ENCODE results near the gene LRPAP1. TPM values are rescaled to one million over a fixed set of nuclear protein-coding genes. Genes with fewer than 3 reads are reported as not detected.

LRPAP1 gene
- total RNA-seq, 2 experiments from 2014 or later: 54.6 to 55.9 TPM

GRCh38 chr4:3489451-3489962 lies 42.7 kb downstream of the LRPAP1 start:
- Mint-ChIP-seq H3K4me3 (no peak overlapping the region), H3K27ac (no peak overlapping the region), H3K9me3 (no peaks in the 10 kb centered on the region), H3K27me3 (peaks cover 22% of the 10 kb centered on the region), H3K36me3 (no peaks in the 10 kb centered on the region), H3K4me1 (ENCODE audit: low read depth) (peaks cover 2% of the 10 kb centered on the region)
- DNase-seq: peak; percentile 31
- intact Hi-C loops (cut with micrococcal nuclease): no loop called here
- CTCF ChIA-PET: no interaction called here
- POLR2A ChIA-PET: no interaction called here

GRCh38 chr4:3488820-3489219 lies 43.4 kb downstream of the LRPAP1 start:
- DNase-seq: no peak
- CTCF ChIA-PET: no interaction called here
- peaks cover 2% of the 10 kb centered on the region for H3K4me1 Mint-ChIP-seq (ENCODE audit: low read depth)
- H3K36me3 Mint-ChIP-seq: no peaks in the 10 kb centered on the region
- peaks cover 22% of the 10 kb centered on the region for H3K27me3 Mint-ChIP-seq
- H3K4me3 Mint-ChIP-seq: no peak overlapping the region
- POLR2A ChIA-PET: no interaction called here
- intact Hi-C loops (cut with micrococcal nuclease): no loop called here
- H3K9me3 Mint-ChIP-seq: no peaks in the 10 kb centered on the region
- H3K27ac Mint-ChIP-seq: no peak overlapping the region

- Mint-ChIP-seq H3K9me3 (no peaks in the 10 kb centered on the region), H3K36me3 (no peaks in the 10 kb centered on the region), H3K4me1 (ENCODE audit: low read depth) (peaks cover 2% of the 10 kb centered on the region), H3K4me3 (no peak overlapping the region), H3K27ac (no peak overlapping the region), H3K27me3 (peaks cover 22% of the 10 kb centered on the region)
- no peak for DNase-seq
- POLR2A ChIA-PET: interaction anchor here (0.6 kb wide), 1 partner anchor 599 kb away, joined by 3 read pairs; no protein-coding TSS in a partner anchor
- intact Hi-C loops (cut with micrococcal nuclease): no loop called here
- CTCF ChIA-PET: interaction anchor here (0.6 kb wide), 1 partner anchor 1065 kb away, joined by 3 read pairs; no protein-coding TSS in a partner anchor
Observed at GRCh38 chr4:3487861-3488260, 44.4 kb downstream of the LRPAP1 start.

- intact Hi-C loops (cut with micrococcal nuclease): no loop called here
- CTCF ChIA-PET: no interaction called here
- H3K27ac Mint-ChIP-seq: no peak overlapping the region
- no peak overlapping the region for H3K4me3 Mint-ChIP-seq
- DNase-seq: no peak
- H3K9me3 Mint-ChIP-seq: no peaks in the 10 kb centered on the region
- POLR2A ChIA-PET: no interaction called here
- no peaks in the 10 kb centered on the region for H3K36me3 Mint-ChIP-seq
- peaks cover 18% of the 10 kb centered on the region for H3K27me3 Mint-ChIP-seq
- peaks cover 2% of the 10 kb centered on the region for H3K4me1 Mint-ChIP-seq (ENCODE audit: low read depth)
Observed at GRCh38 chr4:3486541-3487540, 45.4 kb downstream of the LRPAP1 start.

GRCh38 chr4:3485886-3486540 lies 46.2 kb downstream of the LRPAP1 start:
- Mint-ChIP-seq H3K9me3 (no peaks in the 10 kb centered on the region), H3K4me1 (ENCODE audit: low read depth) (peaks cover 2% of the 10 kb centered on the region), H3K36me3 (no peaks in the 10 kb centered on the region), H3K4me3 (no peak overlapping the region), H3K27ac (no peak overlapping the region), H3K27me3 (peaks cover 18% of the 10 kb centered on the region)
- intact Hi-C loops (cut with micrococcal nuclease): no loop called here
- ChIA-PET CTCF (no interaction called here), POLR2A (no interaction called here)
- no peak for DNase-seq

GRCh38 chr4:3485011-3485791 lies 47.0 kb downstream of the LRPAP1 start:
- Mint-ChIP-seq H3K36me3 (no peaks in the 10 kb centered on the region), H3K4me3 (no peak overlapping the region), H3K27me3 (peaks cover 23% of the 10 kb centered on the region), H3K4me1 (ENCODE audit: low read depth) (peaks cover 2% of the 10 kb centered on the region), H3K27ac (no peak overlapping the region), H3K9me3 (no peaks in the 10 kb centered on the region)
- intact Hi-C loops (cut with micrococcal nuclease): no loop called here
- POLR2A ChIA-PET: no interaction called here
- no peak for DNase-seq
- CTCF ChIA-PET: no interaction called here

GRCh38 chr4:3484057-3484973 lies 47.9 kb downstream of the LRPAP1 start:
- Mint-ChIP-seq H3K27me3 (peaks cover 23% of the 10 kb centered on the region), H3K27ac (no peak overlapping the region), H3K4me1 (ENCODE audit: low read depth) (peaks cover 2% of the 10 kb centered on the region), H3K4me3 (no peak overlapping the region), H3K9me3 (no peaks in the 10 kb centered on the region), H3K36me3 (no peaks in the 10 kb centered on the region)
- CTCF ChIA-PET: no interaction called here
- intact Hi-C loops (cut with micrococcal nuclease): no loop called here
- no peak for DNase-seq
- POLR2A ChIA-PET: no interaction called here

- peaks cover 17% of the 10 kb centered on the region for H3K27me3 Mint-ChIP-seq
- no peak overlapping the region for H3K27ac Mint-ChIP-seq
- CTCF ChIA-PET: no interaction called here
- intact Hi-C loops (cut with micrococcal nuclease): no loop called here
- no peak overlapping the region for H3K4me3 Mint-ChIP-seq
- no peaks in the 10 kb centered on the region for H3K36me3 Mint-ChIP-seq
- H3K4me1 Mint-ChIP-seq (ENCODE audit: low read depth): peaks cover 2% of the 10 kb centered on the region
- H3K9me3 Mint-ChIP-seq: no peaks in the 10 kb centered on the region
- POLR2A ChIA-PET: no interaction called here
- no peak for DNase-seq
Observed at GRCh38 chr4:3483471-3483921, 48.7 kb downstream of the LRPAP1 start.

- Mint-ChIP-seq H3K4me1 (ENCODE audit: low read depth) (peaks cover 2% of the 10 kb centered on the region), H3K9me3 (no peaks in the 10 kb centered on the region), H3K4me3 (no peak overlapping the region), H3K27me3 (peaks cover 17% of the 10 kb centered on the region), H3K36me3 (no peaks in the 10 kb centered on the region), H3K27ac (no peak overlapping the region)
- POLR2A ChIA-PET: no interaction called here
- intact Hi-C loops (cut with micrococcal nuclease): no loop called here
- CTCF ChIA-PET: no interaction called here
- no peak for DNase-seq
Observed at GRCh38 chr4:3482707-3483106, 49.5 kb downstream of the LRPAP1 start.

- ChIA-PET POLR2A (no interaction called here), CTCF (interaction anchor here (0.8 to 2.9 kb wide), 5 partner anchors 10 to 399 kb away, joined by 3 to 33 read pairs (median 12); no protein-coding TSS in a partner anchor)
- intact Hi-C loops (cut with micrococcal nuclease): no loop called here
- no peak overlapping the region for H3K27ac Mint-ChIP-seq
- H3K4me1 Mint-ChIP-seq (ENCODE audit: low read depth): peaks cover 2% of the 10 kb centered on the region
- H3K36me3 Mint-ChIP-seq: no peaks in the 10 kb centered on the region
- H3K4me3 Mint-ChIP-seq: no peak overlapping the region
- H3K27me3 Mint-ChIP-seq: peaks cover 17% of the 10 kb centered on the region
- no peak for DNase-seq
- no peaks in the 10 kb centered on the region for H3K9me3 Mint-ChIP-seq
Observed at GRCh38 chr4:3481783-3482393, 50.3 kb downstream of the LRPAP1 start.

- peaks cover 16% of the 10 kb centered on the region for H3K27me3 Mint-ChIP-seq
- H3K27ac Mint-ChIP-seq: no peak overlapping the region
- H3K9me3 Mint-ChIP-seq: no peaks in the 10 kb centered on the region
- CTCF ChIA-PET: interaction anchor here (0.6 to 2.9 kb wide), 26 partner anchors 10 to 453 kb away, joined by 3 to 33 read pairs (median 4); no protein-coding TSS in a partner anchor
- no peak overlapping the region for H3K4me3 Mint-ChIP-seq
- no peaks in the 10 kb centered on the region for H3K36me3 Mint-ChIP-seq
- DNase-seq: no peak
- intact Hi-C loops (cut with micrococcal nuclease): no loop called here
- peaks cover 2% of the 10 kb centered on the region for H3K4me1 Mint-ChIP-seq (ENCODE audit: low read depth)
- POLR2A ChIA-PET: no interaction called here
Observed at GRCh38 chr4:3481113-3481531, 51.1 kb downstream of the LRPAP1 start.

Data from activated CD4-positive, alpha-beta memory T cell treated with anti-CD3 and anti-CD28 coated beads for 36 hours (primary cell).